Measurements from ENCODE around the gene FAM131B.

FAM131B gene

DNA sequence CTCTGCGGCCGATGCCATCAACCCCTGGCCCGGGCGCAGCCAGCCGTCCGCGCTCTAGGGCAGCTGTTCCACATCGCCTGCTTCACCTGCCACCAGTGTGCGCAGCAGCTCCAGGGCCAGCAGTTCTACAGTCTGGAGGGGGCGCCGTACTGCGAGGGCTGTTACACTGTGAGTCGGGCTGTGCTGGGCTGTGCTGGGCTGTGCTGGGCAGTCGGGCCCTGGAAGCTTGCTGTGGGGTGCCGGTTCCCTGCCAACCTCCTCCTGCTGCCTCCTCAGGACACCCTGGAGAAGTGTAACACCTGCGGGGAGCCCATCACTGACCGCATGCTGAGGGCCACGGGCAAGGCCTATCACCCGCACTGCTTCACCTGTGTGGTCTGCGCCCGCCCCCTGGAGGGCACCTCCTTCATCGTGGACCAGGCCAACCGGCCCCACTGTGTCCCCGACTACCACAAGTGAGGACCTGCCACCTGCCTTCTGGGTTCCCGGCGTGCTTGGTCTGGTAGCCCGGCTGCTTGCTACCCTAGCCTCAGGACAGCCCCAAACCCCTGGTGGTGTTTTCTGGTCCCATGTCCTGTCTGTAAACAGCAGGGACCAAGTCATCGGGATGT lies 26.1 kb upstream of the FAM131B start:
- no peak for TF ChIP-seq CTCF (IDR thresholded peaks at IDR 0.05; ENCODE audit: low read depth, low read length, poor library complexity, severe bottlenecking)
- no peak for TF ChIP-seq EZH2phosphoT487 (IDR thresholded peaks at IDR 0.05; ENCODE audit: borderline replicate concordance, low read length)
- no peaks in the 10 kb centered on the region for H3K9me2 ChIP-seq (replicated peaks; ENCODE audit: control insufficient read depth, low read length)
- no peaks in the 10 kb centered on the region for H4K20me1 ChIP-seq (ENCODE audit: control insufficient read depth, insufficient read depth, low read depth, low read length)
- H3K79me2 ChIP-seq (ENCODE audit: control insufficient read depth, low read length) = no peaks in the 10 kb centered on the region
- no peak overlapping the region for H3K27ac ChIP-seq (ENCODE audit: low read depth, low read length)
- peaks cover 8% of the 10 kb centered on the region for H3K4me1 ChIP-seq (ENCODE audit: control insufficient read depth, low read length)
- no peak overlapping the region for H3K4me3 ChIP-seq (ENCODE audit: low read length)
- no peaks in the 10 kb centered on the region for H3F3A ChIP-seq (ENCODE audit: control insufficient read depth, insufficient read depth)
- H3K4me2 ChIP-seq (ENCODE audit: low read length) = no peak overlapping the region
- no peaks in the 10 kb centered on the region for H3K9me3 ChIP-seq (ENCODE audit: control insufficient read depth, insufficient read depth, low read length)
- H3K27me3 ChIP-seq (ENCODE audit: control insufficient read depth, low read length) = no peaks in the 10 kb centered on the region
- H3K36me3 ChIP-seq (ENCODE audit: control insufficient read depth, low read length) = no peaks in the 10 kb centered on the region

GRCh38 chr7:143388051-143388450 lies 25.5 kb upstream of the FAM131B start:
- Histone ChIP-seq H3K4me2 (ENCODE audit: low read length) (no peak overlapping the region), H3K4me1 (ENCODE audit: control insufficient read depth, low read length) (peaks cover 8% of the 10 kb centered on the region), H3K36me3 (ENCODE audit: control insufficient read depth, low read length) (no peaks in the 10 kb centered on the region), H3K9me3 (ENCODE audit: control insufficient read depth, insufficient read depth, low read length) (no peaks in the 10 kb centered on the region), H4K20me1 (ENCODE audit: control insufficient read depth, insufficient read depth, low read depth, low read length) (no peaks in the 10 kb centered on the region), H3K79me2 (ENCODE audit: control insufficient read depth, low read length) (no peaks in the 10 kb centered on the region), H3K27me3 (ENCODE audit: control insufficient read depth, low read length) (no peaks in the 10 kb centered on the region; the same call in 1 of the 2 replicates), H3K27ac (ENCODE audit: low read depth, low read length) (no peak overlapping the region), H3F3A (ENCODE audit: control insufficient read depth, insufficient read depth) (no peaks in the 10 kb centered on the region), H3K4me3 (ENCODE audit: low read length) (no peak overlapping the region), H3K9me2 (replicated peaks; ENCODE audit: control insufficient read depth, low read length) (no peaks in the 10 kb centered on the region)
- no peak for TF ChIP-seq CTCF (IDR thresholded peaks at IDR 0.05; ENCODE audit: low read depth, low read length, poor library complexity, severe bottlenecking)
- no peak for TF ChIP-seq EZH2phosphoT487 (IDR thresholded peaks at IDR 0.05; ENCODE audit: borderline replicate concordance, low read length)

DNA sequence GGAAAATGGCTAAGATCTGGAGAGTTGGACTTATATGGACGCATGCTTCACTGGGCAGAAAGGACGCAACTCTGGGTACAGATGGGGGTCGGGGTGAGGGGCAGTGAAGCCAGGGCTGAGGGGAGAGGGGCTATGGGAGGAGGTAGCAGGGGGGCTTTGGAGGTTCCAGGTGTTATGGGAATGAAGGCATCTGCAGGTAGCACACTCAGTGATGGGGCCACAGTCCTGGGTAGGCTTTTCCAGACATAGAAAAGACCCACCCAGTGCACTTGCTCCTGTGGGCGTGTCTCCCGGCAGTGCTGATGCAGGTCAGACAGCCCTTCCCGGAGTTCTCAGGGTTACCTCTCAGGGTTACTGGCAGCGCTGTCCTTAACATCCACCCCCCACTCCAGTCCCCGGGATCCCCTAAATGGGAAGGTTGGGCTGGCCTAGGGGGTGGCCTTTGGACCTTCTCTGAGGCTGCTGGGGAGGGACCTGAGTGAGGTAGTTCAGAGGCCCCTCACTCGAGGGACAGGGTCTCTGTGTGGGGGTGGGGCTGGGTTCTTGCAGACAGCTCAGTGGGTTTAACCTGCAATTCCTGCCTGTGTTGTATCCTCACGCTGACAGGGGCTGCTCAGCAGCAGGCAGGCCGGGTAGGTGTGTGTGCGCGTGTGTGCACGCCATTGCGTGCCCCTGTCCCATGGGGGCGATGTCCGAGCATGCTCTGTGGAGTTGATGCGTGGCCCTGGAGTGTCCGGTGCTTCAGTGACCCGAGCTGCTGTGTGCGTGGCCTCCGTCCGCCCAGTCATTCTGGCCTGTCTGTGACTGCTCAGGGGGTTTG lies 24.9 kb upstream of the FAM131B start:
- Histone ChIP-seq H3K4me2 (ENCODE audit: low read length) (no peak overlapping the region), H3K79me2 (ENCODE audit: control insufficient read depth, low read length) (no peaks in the 10 kb centered on the region)

More for the DNA sequence above, 24.9 kb upstream of the FAM131B start:
- Histone ChIP-seq H3K36me3 (ENCODE audit: control insufficient read depth, low read length) (no peaks in the 10 kb centered on the region), H4K20me1 (ENCODE audit: control insufficient read depth, insufficient read depth, low read depth, low read length) (peaks cover 6% of the 10 kb centered on the region; the same call in 1 of the 2 replicates), H3K4me3 (ENCODE audit: low read length) (no peak overlapping the region), H3K9me3 (ENCODE audit: control insufficient read depth, insufficient read depth, low read length) (no peaks in the 10 kb centered on the region), H3K27ac (ENCODE audit: low read depth, low read length) (no peak overlapping the region), H3K9me2 (replicated peaks; ENCODE audit: control insufficient read depth, low read length) (no peaks in the 10 kb centered on the region), H3F3A (ENCODE audit: control insufficient read depth, insufficient read depth) (no peaks in the 10 kb centered on the region), H3K4me1 (ENCODE audit: control insufficient read depth, low read length) (peaks cover 8% of the 10 kb centered on the region), H3K27me3 (ENCODE audit: control insufficient read depth, low read length) (peaks cover 6% of the 10 kb centered on the region)
- TF ChIP-seq CTCF (IDR thresholded peaks at IDR 0.05; ENCODE audit: low read depth, low read length, poor library complexity, severe bottlenecking) (peak; percentile 36), EZH2phosphoT487 (IDR thresholded peaks at IDR 0.05; ENCODE audit: borderline replicate concordance, low read length) (no peak)

Data from DOHH2 (cell line).